ENCODE results near the gene DACH2. TPM values are rescaled to one million over a fixed set of nuclear protein-coding genes. Genes with fewer than 3 reads are reported as not detected.
A peak's percentile ranks its signal among the peaks of the same experiment; 100 is the strongest.

DACH2 gene
- total RNA-seq, 1 experiment from 2014 or later: 1.0 TPM

- Histone ChIP-seq H2AFZ (ENCODE audit: low read length) (no peak overlapping the region), H2BK12ac (ENCODE audit: insufficient read length, low read depth, low read length) (no peak overlapping the region), H3K9ac (ENCODE audit: extremely low read depth, insufficient read length, low read length) (no peak overlapping the region), H3K4me2 (ENCODE audit: insufficient read depth, insufficient read length, low read length) (no peak overlapping the region), H4K91ac (ENCODE audit: insufficient read length, low read depth, low read length) (no peak overlapping the region), H3K4ac (ENCODE audit: low read depth, low read length) (no peak overlapping the region), H2BK20ac (ENCODE audit: low read depth, low read length, poor library complexity, severe bottlenecking) (no peak overlapping the region), H3K23ac (ENCODE audit: insufficient read length, low read depth, low read length) (no peak overlapping the region), H3K79me1 (ENCODE audit: insufficient read depth, low read depth, low read length, poor library complexity, severe bottlenecking) (no peaks in the 10 kb centered on the region), H3K4me1 (ENCODE audit: insufficient read depth, low read length) (no peaks in the 10 kb centered on the region), H3K14ac (ENCODE audit: insufficient read depth, low read length) (no peak overlapping the region), H3K18ac (ENCODE audit: insufficient read length, low read depth, low read length) (no peak overlapping the region), H3K79me2 (ENCODE audit: insufficient read depth, low read length) (no peaks in the 10 kb centered on the region), H2BK15ac (ENCODE audit: low read depth, low read length) (no peak overlapping the region), H3K9me3 (ENCODE audit: control insufficient read depth, low read depth, low read length) (peaks cover 6% of the 10 kb centered on the region), H4K5ac (ENCODE audit: insufficient read length, low read depth, low read length) (no peak overlapping the region), H4K20me1 (ENCODE audit: control insufficient read depth, insufficient read depth, insufficient read length) (no peaks in the 10 kb centered on the region), H3K27ac (ENCODE audit: insufficient read length, low read depth, low read length) (no peak overlapping the region), H3T11ph (ENCODE audit: low read length) (no peak overlapping the region), H4K8ac (replicated peaks; ENCODE audit: insufficient read length, low read depth, low read length) (no peak overlapping the region), H3K27me3 (ENCODE audit: insufficient read depth, low read length) (no peaks in the 10 kb centered on the region), H2BK120ac (ENCODE audit: low read depth, low read length, poor library complexity, severe bottlenecking) (no peak overlapping the region), H2BK5ac (ENCODE audit: insufficient read length, low read length) (no peak overlapping the region), H3K56ac (ENCODE audit: insufficient read length, low read depth, low read length) (no peak overlapping the region), H3K23me2 (ENCODE audit: insufficient read length, low read depth, low read length, poor library complexity, severe bottlenecking) (no peaks in the 10 kb centered on the region), H2AK5ac (ENCODE audit: insufficient read length, low read length) (no peak overlapping the region)
- DNase-seq: no peak
- Mint-ChIP-seq H3K27ac (peak overlapping the region in 1 of 3 experiments; percentile 69; a peak in 3 of 7 replicates), H3K9me3 (peaks cover 6 to 19% of the 10 kb centered on the region in 2 experiments; a peak in 4 of 5 replicates), H3K4me3 (no peak overlapping the region), H3K36me3 (ENCODE audit: insufficient read depth in 1 of 3, low read depth in 3 of 3) (peaks cover 5 to 14% (median 12%) of the 10 kb centered on the region in 3 experiments), H3K4me1 (peaks cover 9 to 34% of the 10 kb centered on the region in 2 experiments), H3K27me3 (ENCODE audit: low read depth) (no peaks in the 10 kb centered on the region)
- no peak for TF ChIP-seq CTCF (conservative IDR thresholded peaks at IDR 0.05)
- WGBS (ENCODE audit: extremely low coverage, insufficient read length, low lambda C conversion rate): no CpG with 5 or more reads among the region's 2 CpGs
Observed at GRCh38 chrX:86829786-86830185, 681.5 kb downstream of the DACH2 start.
